Measurements from ENCODE around the gene LAT. TPM values are rescaled to one million over a fixed set of nuclear protein-coding genes. Genes with fewer than 3 reads are reported as not detected.

Gene LAT
- total and polyA plus RNA-seq, 5 experiments from 2014 or later = 255 to 353 (median 308) TPM

GRCh38 chr16:28980929-28981328, 3.9 kb upstream of the LAT start:
- POLR2A ChIA-PET = interaction anchor here (0.9 to 18.9 kb wide), 3 partner anchors 14 to 43 kb away, joined by 3 to 494 read pairs (median 6); no protein-coding TSS in a partner anchor
- DNase-seq = no peak
- Mint-ChIP-seq H3K4me3 (no peak overlapping the region), H3K27ac (peak overlapping the region in 5 of 10 donors; percentile 3 to 85 (median 55)), H3K9me3 (no peaks in the 10 kb centered on the region), H3K4me1 (peaks cover 31 to 53% (median 51%) of the 10 kb centered on the region in 4 donors), H3K36me3 (peaks cover 0 to 58% (median 23%) of the 10 kb centered on the region in 3 donors), H3K27me3 (no peaks in the 10 kb centered on the region)
- ATAC-seq = no peak

- POLR2A ChIA-PET = interaction anchor here (0.9 to 18.9 kb wide), 3 partner anchors 15 to 43 kb away, joined by 3 to 494 read pairs (median 6); no protein-coding TSS in a partner anchor
- Mint-ChIP-seq H3K27me3 (no peaks in the 10 kb centered on the region), H3K36me3 (peaks cover 0 to 62% (median 28%) of the 10 kb centered on the region in 3 donors), H3K27ac (peak overlapping the region in 4 of 10 donors; percentile 47 to 85 (median 58)), H3K4me3 (no peak overlapping the region), H3K9me3 (no peaks in the 10 kb centered on the region), H3K4me1 (peaks cover 29 to 47% (median 46%) of the 10 kb centered on the region in 4 donors)
- DNase-seq (peak in 4 of 10 donors; percentile 15 to 45 (median 28)), ATAC-seq (no peak)
These were observed 3.3 kb upstream of the LAT start for GRCh38 chr16:28981517-28981916.

- H3K4me3 Mint-ChIP-seq = no peak overlapping the region
- POLR2A ChIA-PET = interaction anchor here (0.5 to 18.9 kb wide), 5 partner anchors 7 to 491 kb away, joined by 3 to 494 read pairs (median 6); partner anchors contain the start of genes CLN3 and SPNS1
- H3K27ac Mint-ChIP-seq = peak overlapping the region in 7 of 10 donors; percentile 37 to 98 (median 94)
- no peak for DNase-seq
- ATAC-seq = no peak
- no peaks in the 10 kb centered on the region for H3K27me3 Mint-ChIP-seq
- peaks cover 31 to 49% (median 45%) of the 10 kb centered on the region in 4 donors for H3K4me1 Mint-ChIP-seq
- H3K9me3 Mint-ChIP-seq = peaks cover 0 to 7% (median 2%) of the 10 kb centered on the region in 9 donors
- H3K36me3 Mint-ChIP-seq = peaks cover 5 to 71% (median 33%) of the 10 kb centered on the region in 3 donors
These were observed 2.4 kb upstream of the LAT start for GRCh38 chr16:28982418-28982817.

- DNase-seq (no peak), ATAC-seq (no peak)
- Mint-ChIP-seq H3K27ac (peak overlapping the region in 9 of 10 donors; percentile 58 to 98 (median 93)), H3K36me3 (peaks cover 8 to 71% (median 38%) of the 10 kb centered on the region in 3 donors), H3K27me3 (no peaks in the 10 kb centered on the region), H3K9me3 (peaks cover 0 to 10% (median 2%) of the 10 kb centered on the region in 9 donors), H3K4me1 (peaks cover 33 to 49% (median 45%) of the 10 kb centered on the region in 4 donors), H3K4me3 (peak overlapping the region in 3 of 10 donors; percentile 83 to 98 (median 93))
- POLR2A ChIA-PET = interaction anchor here (0.5 to 18.9 kb wide), 6 partner anchors 7 to 491 kb away, joined by 3 to 494 read pairs (median 15); partner anchors contain the start of genes CLN3 and SPNS1
These were observed 1.9 kb upstream of the LAT start for GRCh38 chr16:28982949-28983348.

GRCh38 chr16:28983644-28984043, 1.2 kb upstream of the LAT start:
- H3K9me3 Mint-ChIP-seq = peaks cover 0 to 10% (median 2%) of the 10 kb centered on the region in 9 donors
- POLR2A ChIA-PET = interaction anchor here (3.5 to 18.9 kb wide), 4 partner anchors 8 to 40 kb away, joined by 24 to 494 read pairs (median 114); partner anchors contain the start of gene SPNS1
- H3K36me3 Mint-ChIP-seq = peaks cover 8 to 71% (median 42%) of the 10 kb centered on the region in 3 donors
- H3K4me1 Mint-ChIP-seq = peaks cover 32 to 48% (median 43%) of the 10 kb centered on the region in 4 donors
- peak overlapping the region; percentile 58 to 98 (median 93) for H3K27ac Mint-ChIP-seq
- H3K4me3 Mint-ChIP-seq = peak overlapping the region; percentile 52 to 100 (median 95)
- ATAC-seq (no peak), DNase-seq (no peak)
- H3K27me3 Mint-ChIP-seq = no peaks in the 10 kb centered on the region

- peaks cover 8 to 70% (median 42%) of the 10 kb centered on the region in 3 donors for H3K36me3 Mint-ChIP-seq
- H3K9me3 Mint-ChIP-seq = peaks cover 0 to 10% (median 2%) of the 10 kb centered on the region in 9 donors
- POLR2A ChIA-PET = interaction anchor here (1.5 to 18.9 kb wide), 5 partner anchors 8 to 47 kb away, joined by 4 to 494 read pairs (median 110); partner anchors contain the start of gene SPNS1
These were observed 761 bp upstream of the LAT start for GRCh38 chr16:28984091-28984490.

GRCh38 chr16:28985211-28986041, 574 bp downstream of the LAT start:
- H3K4me1 Mint-ChIP-seq = peaks cover 44 to 64% (median 59%) of the 10 kb centered on the region in 4 donors
- no peaks in the 10 kb centered on the region for H3K27me3 Mint-ChIP-seq
- peak overlapping the region; percentile 93 to 100 (median 98) for H3K27ac Mint-ChIP-seq
- DNase-seq = no peak
- H3K9me3 Mint-ChIP-seq = peaks cover 0 to 10% (median 2%) of the 10 kb centered on the region in 9 donors
- peak; percentile 39 to 43 for ATAC-seq
- POLR2A ChIA-PET = interaction anchor here (0.7 to 18.9 kb wide), 11 partner anchors 8 to 162 kb away, joined by 3 to 494 read pairs (median 6); partner anchors contain the start of genes NFATC2IP and SPNS1
- peak overlapping the region; percentile 93 to 100 (median 98) for H3K4me3 Mint-ChIP-seq
- peaks cover 11 to 71% (median 48%) of the 10 kb centered on the region in 3 donors for H3K36me3 Mint-ChIP-seq

More at GRCh38 chr16:28984091-28984490, 761 bp upstream of the LAT start:
- Mint-ChIP-seq H3K4me1 (peaks cover 33 to 51% (median 46%) of the 10 kb centered on the region in 4 donors), H3K27ac (peak overlapping the region; percentile 85 to 98 (median 93)), H3K27me3 (no peaks in the 10 kb centered on the region), H3K4me3 (peak overlapping the region; percentile 79 to 100 (median 95))
- no peak for DNase-seq
- no peak for ATAC-seq

GRCh38 chr16:28986046-28986445, 1.2 kb downstream of the LAT start:
- POLR2A ChIA-PET = interaction anchor here (1.0 to 18.9 kb wide), 7 partner anchors 7 to 837 kb away, joined by 3 to 494 read pairs (median 24); partner anchors contain the start of gene SPNS1
- H3K9me3 Mint-ChIP-seq = peaks cover 0 to 10% (median 2%) of the 10 kb centered on the region in 9 donors
- H3K4me1 Mint-ChIP-seq = peaks cover 47 to 70% (median 65%) of the 10 kb centered on the region in 4 donors
- ATAC-seq (no peak), DNase-seq (no peak)
- H3K27me3 Mint-ChIP-seq = no peaks in the 10 kb centered on the region
- peak overlapping the region; percentile 93 to 100 (median 98) for H3K27ac Mint-ChIP-seq
- peaks cover 12 to 71% (median 45%) of the 10 kb centered on the region in 3 donors for H3K36me3 Mint-ChIP-seq
- peak overlapping the region; percentile 93 to 100 (median 98) for H3K4me3 Mint-ChIP-seq

- no peaks in the 10 kb centered on the region for H3K27me3 Mint-ChIP-seq
- peaks cover 0 to 10% (median 2%) of the 10 kb centered on the region in 9 donors for H3K9me3 Mint-ChIP-seq
- DNase-seq (no peak), ATAC-seq (no peak)
- POLR2A ChIA-PET = interaction anchor here (0.5 to 18.9 kb wide), 9 partner anchors 7 to 837 kb away, joined by 3 to 494 read pairs (median 5); partner anchors contain the start of genes NFATC2IP and SPNS1
- peak overlapping the region; percentile 93 to 100 (median 98) for H3K4me3 Mint-ChIP-seq
- peaks cover 49 to 75% (median 70%) of the 10 kb centered on the region in 4 donors for H3K4me1 Mint-ChIP-seq
- peak overlapping the region; percentile 72 to 100 (median 97) for H3K27ac Mint-ChIP-seq
- peaks cover 12 to 75% (median 42%) of the 10 kb centered on the region in 3 donors for H3K36me3 Mint-ChIP-seq
These were observed 1.6 kb downstream of the LAT start for GRCh38 chr16:28986492-28986891.

GRCh38 chr16:28987170-28987853, 2.5 kb downstream of the LAT start:
- H3K36me3 Mint-ChIP-seq = peaks cover 12 to 76% (median 35%) of the 10 kb centered on the region in 3 donors
- peak overlapping the region; percentile 93 to 100 (median 98) for H3K4me3 Mint-ChIP-seq
- H3K4me1 Mint-ChIP-seq = peaks cover 50 to 74% (median 72%) of the 10 kb centered on the region in 4 donors
- peaks cover 0 to 10% (median 2%) of the 10 kb centered on the region in 9 donors for H3K9me3 Mint-ChIP-seq
- no peak for ATAC-seq
- POLR2A ChIA-PET = interaction anchor here (0.6 to 18.9 kb wide), 12 partner anchors 12 to 838 kb away, joined by 3 to 494 read pairs (median 5); partner anchors contain the start of genes ATXN2L, NFATC2IP and SPNS1
- no peaks in the 10 kb centered on the region for H3K27me3 Mint-ChIP-seq
- peak overlapping the region; percentile 93 to 100 (median 98) for H3K27ac Mint-ChIP-seq
- no peak for DNase-seq

- DNase-seq (no peak), ATAC-seq (no peak)
- Mint-ChIP-seq H3K4me3 (peak overlapping the region; percentile 65 to 100 (median 94)), H3K4me1 (peaks cover 34 to 73% (median 61%) of the 10 kb centered on the region in 4 donors), H3K36me3 (peaks cover 12 to 65% (median 31%) of the 10 kb centered on the region in 3 donors), H3K27ac (peak overlapping the region; percentile 93 to 100 (median 98)), H3K9me3 (peaks cover 0 to 10% (median 2%) of the 10 kb centered on the region in 9 donors), H3K27me3 (no peaks in the 10 kb centered on the region)
- POLR2A ChIA-PET = interaction anchor here (1.3 to 18.9 kb wide), 4 partner anchors 14 to 39 kb away, joined by 6 to 494 read pairs (median 114); partner anchors contain the start of gene SPNS1
These were observed 4.5 kb downstream of the LAT start for GRCh38 chr16:28989363-28989762.
